ENCODE measurements around the gene PTBP3. TPM values are rescaled to one million over a fixed set of nuclear protein-coding genes. Genes with fewer than 3 reads are reported as not detected.

Gene PTBP3
- total and polyA plus RNA-seq, 2 of the 13 experiments (the other 11 are each of a cell fraction or from before 2014, with no cell fraction given), result 52.8 to 61.1 TPM

- TF ChIP-seq ATF6 (CRISPR knock-in tag; conservative IDR thresholded peaks at IDR 0.05) (no peak), ZNF629 (CRISPR knock-in tag; conservative IDR thresholded peaks at IDR 0.05) (no peak; the same call in 1 of the 2 replicates), RFX3 (CRISPR knock-in tag; IDR thresholded peaks at IDR 0.05) (no peak), ATF3 (CRISPR knock-in tag; IDR thresholded peaks at IDR 0.05) (no peak), ZNF776 (CRISPR knock-in tag; IDR thresholded peaks at IDR 0.05) (no peak; the same call in 1 of the 2 replicates), SMYD3 (CRISPR knock-in tag; IDR thresholded peaks at IDR 0.05) (no peak), BCL6 (CRISPR knock-in tag; IDR thresholded peaks at IDR 0.05) (no peak), GATAD1 (CRISPR knock-in tag; IDR thresholded peaks at IDR 0.05) (peak; percentile 66), SIN3B (IDR thresholded peaks at IDR 0.05; ENCODE audit: low read length) (no peak), MBNL3 (CRISPR knock-in tag; conservative IDR thresholded peaks at IDR 0.05) (no peak), ZMAT3 (CRISPR knock-in tag; conservative IDR thresholded peaks at IDR 0.05) (peak; percentile 80), IKZF5 (CRISPR knock-in tag; IDR thresholded peaks at IDR 0.05) (peak; percentile 55; the same call in 1 of the 2 replicates), ZNF576 (CRISPR knock-in tag; IDR thresholded peaks at IDR 0.05) (no peak), KAT2B (IDR thresholded peaks at IDR 0.05; ENCODE audit: borderline replicate concordance, low read depth, low read length) (no peak), ZBTB2 (CRISPR knock-in tag; IDR thresholded peaks at IDR 0.05; ENCODE audit: low read depth) (no peak), ZNF639 (CRISPR knock-in tag; conservative IDR thresholded peaks at IDR 0.05) (no peak), PHB2 (IDR thresholded peaks at IDR 0.05; ENCODE audit: partially characterized antibody) (no peak), ZSCAN9 (CRISPR knock-in tag; IDR thresholded peaks at IDR 0.05; ENCODE audit: borderline replicate concordance) (peak; percentile 80; the same call in 1 of the 2 replicates), ZKSCAN5 (CRISPR knock-in tag; IDR thresholded peaks at IDR 0.05) (no peak), ZMAT5 (CRISPR knock-in tag; IDR thresholded peaks at IDR 0.05; ENCODE audit: borderline replicate concordance, low read depth) (no peak), ZNF10 (CRISPR knock-in tag; IDR thresholded peaks at IDR 0.05; ENCODE audit: borderline replicate concordance, low read depth) (no peak), ESRRA (CRISPR knock-in tag; IDR thresholded peaks at IDR 0.05; ENCODE audit: low read depth) (no peak), ZC3H4 (CRISPR knock-in tag; IDR thresholded peaks at IDR 0.05; ENCODE audit: borderline replicate concordance) (no peak)
Measured at GRCh38 chr9:112379177-112380101, 46.0 kb upstream of the PTBP3 start (continued).
